GM12873 (cell line): ENCODE data around the gene MPV17.

Experiments
- CTCF ChIP-seq: IDR thresholded peaks from 2 replicates; pipeline ENCODE4 v1.5.1; 2012; ENCODE audit warnings: low read depth, mild to moderate bottlenecking, moderate library complexity, low read length, control low read depth; ENCODE audit not compliant: insufficient read depth; ENCODE audit errors: missing control alignments

The MPV17 gene

GRCh38 chr2:27322766-27323595 is at the start of gene MPV17:
TSS of gene MPV17 (minus strand) at chr2:27323097. CDS start at chr2:27322517, 580 bp downstream.
- no peak for TF ChIP-seq CTCF

- no peak for TF ChIP-seq CTCF
These were observed 48.1 kb upstream of the MPV17 start for GRCh38 chr2:27370816-27371620.

GRCh38 chr2:27370026-27370815 is 47.3 kb upstream of the MPV17 start, which contains the start of the genes EIF2B4 and SNX17:
TSS of gene EIF2B4 (minus strand) at chr2:27370338. CDS start at chr2:27370314, 24 bp downstream.
TSS of gene SNX17 (plus strand) at chr2:27370616. CDS start at chr2:27370744, 128 bp downstream.
- peak; percentile 74 for TF ChIP-seq CTCF

- no peak for TF ChIP-seq CTCF
These were observed 46.7 kb upstream of the MPV17 start for GRCh38 chr2:27369471-27370025.

- TF ChIP-seq CTCF = no peak
These were observed 41.0 kb upstream of the MPV17 start for GRCh38 chr2:27363933-27364332.

- TF ChIP-seq CTCF = no peak
These were observed 40.0 kb upstream of the MPV17 start for GRCh38 chr2:27362678-27363420.
